Liver (tissue), 5 donors: ENCODE results near the gene BTAF1. TPM values are rescaled to one million over a fixed set of nuclear protein-coding genes. Genes with fewer than 3 reads are reported as not detected.

ENCODE experiments used
- polyA plus RNA-seq, 2 donors: library from polyadenylated mRNA; stranded (reverse) in 1 of 2; unstranded in 1 of 2; fragments of 200-250 nt in 1 of 2; fragments of >200 nt in 1 of 2; fragmentation: Nextera tagmentation in 1 of 2; extraction: Ambion mirVana in 1 of 2; gene quantifications; one replicate each; pipeline versions ENCODE4 v1.2.1 to v1.2.3, GENCODE V29; 2013 to 2015
- small RNA-seq: library from RNA; depleted of rRNA; stranded (forward); fragments of <200 nt; gene quantifications from one replicate; pipeline ENCODE3, GENCODE V24; 2014
- total RNA-seq, 2 donors: library from RNA; depleted of rRNA; stranded (reverse); fragments of >200 nt; gene quantifications; one replicate each; pipeline ENCODE4 v1.2.3, GENCODE V29; 2014
- donor health status: healthy.
- donor health status: healthy.
- donor health status: healthy.

The BTAF1 gene
- total and polyA plus RNA-seq, 4 donors, result 5.9 to 49.6 (median 18.0) TPM

Small RNA genes lying within 50 kb of the gene (small RNA-seq; reads per million reads assigned to genes)
- gene AL359198.2 (not detected), gene RF00402 (not detected)

Other genes starting within 250 kb of the BTAF1 start
- 10 to 100 TPM; 29.8 to 30.7 TPM for gene TNKS2, start 125.3 kb upstream of the BTAF1 start, total RNA-seq
- gene TNKS2, start 125.3 kb upstream of the BTAF1 start, polyA plus RNA-seq, result 1 to 10 TPM; 5.2 to 6.7 TPM
- under 1 TPM; 0.25 to 0.37 TPM for gene FGFBP3, start 14.3 kb upstream of the BTAF1 start, total RNA-seq
- gene FGFBP3, start 14.3 kb upstream of the BTAF1 start, polyA plus RNA-seq, result under 1 TPM; 0.08 to 0.14 TPM